NT2/D1 (cell line): Measurements from ENCODE around the gene C5.

Experiments
- SUZ12 ChIP-seq: IDR thresholded peaks from 2 replicates; pipeline ENCODE4 v1.6.1; 2011; ENCODE audit not compliant: insufficient read length, insufficient read depth; ENCODE audit errors: extremely low read depth
- ZNF274 ChIP-seq: IDR thresholded peaks from 2 replicates; pipeline ENCODE4 v1.6.1; 2011; ENCODE audit warnings: mild to moderate bottlenecking, low read depth, low read length

GRCh38 chr9:120929229-120929791, 120.8 kb downstream of the C5 start:
- TF ChIP-seq ZNF274 (no peak), SUZ12 (no peak)
